VCaP (cell line): Measurements from ENCODE around the gene KCNJ6.
A peak's percentile ranks its signal among the peaks of the same experiment; 100 is the strongest.

ENCODE experiments used
- H3K27ac ChIP-seq: fragments of 450-650 bp; 2 replicates; pipeline ENCODE4 v1.5.1; 2017
- TF ChIP-seq, protein P1 (sequence below): fragments of 450-650 bp; conservative IDR thresholded peaks from 2 replicates; pipeline ENCODE4 v1.5.1; 2017; ENCODE audit warnings: mild to moderate bottlenecking, moderate library complexity

The KCNJ6 gene

DNA sequence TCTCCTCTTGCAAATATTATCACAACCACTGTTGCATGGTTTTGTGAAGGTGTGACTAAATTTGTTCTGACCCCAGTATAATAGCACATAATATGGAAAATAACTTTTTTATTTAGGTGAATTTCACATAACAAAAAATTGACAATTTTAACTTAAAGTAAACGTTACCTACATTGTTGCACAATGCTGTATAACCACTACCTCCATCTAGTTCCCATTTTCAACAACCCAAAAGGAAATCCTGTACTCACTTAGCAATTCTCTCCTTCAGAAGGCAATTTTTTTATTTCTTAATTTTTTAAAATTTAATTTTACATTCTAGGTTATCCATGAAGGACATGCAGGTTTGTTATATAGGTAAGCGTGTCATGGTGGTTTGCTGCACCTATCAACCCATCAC is 95.2 kb downstream of the KCNJ6 start:
- no peak overlapping the region for H3K27ac ChIP-seq
- TF ChIP-seq, protein P1, sequence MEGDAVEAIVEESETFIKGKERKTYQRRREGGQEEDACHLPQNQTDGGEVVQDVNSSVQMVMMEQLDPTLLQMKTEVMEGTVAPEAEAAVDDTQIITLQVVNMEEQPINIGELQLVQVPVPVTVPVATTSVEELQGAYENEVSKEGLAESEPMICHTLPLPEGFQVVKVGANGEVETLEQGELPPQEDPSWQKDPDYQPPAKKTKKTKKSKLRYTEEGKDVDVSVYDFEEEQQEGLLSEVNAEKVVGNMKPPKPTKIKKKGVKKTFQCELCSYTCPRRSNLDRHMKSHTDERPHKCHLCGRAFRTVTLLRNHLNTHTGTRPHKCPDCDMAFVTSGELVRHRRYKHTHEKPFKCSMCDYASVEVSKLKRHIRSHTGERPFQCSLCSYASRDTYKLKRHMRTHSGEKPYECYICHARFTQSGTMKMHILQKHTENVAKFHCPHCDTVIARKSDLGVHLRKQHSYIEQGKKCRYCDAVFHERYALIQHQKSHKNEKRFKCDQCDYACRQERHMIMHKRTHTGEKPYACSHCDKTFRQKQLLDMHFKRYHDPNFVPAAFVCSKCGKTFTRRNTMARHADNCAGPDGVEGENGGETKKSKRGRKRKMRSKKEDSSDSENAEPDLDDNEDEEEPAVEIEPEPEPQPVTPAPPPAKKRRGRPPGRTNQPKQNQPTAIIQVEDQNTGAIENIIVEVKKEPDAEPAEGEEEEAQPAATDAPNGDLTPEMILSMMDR, result no peak

DNA sequence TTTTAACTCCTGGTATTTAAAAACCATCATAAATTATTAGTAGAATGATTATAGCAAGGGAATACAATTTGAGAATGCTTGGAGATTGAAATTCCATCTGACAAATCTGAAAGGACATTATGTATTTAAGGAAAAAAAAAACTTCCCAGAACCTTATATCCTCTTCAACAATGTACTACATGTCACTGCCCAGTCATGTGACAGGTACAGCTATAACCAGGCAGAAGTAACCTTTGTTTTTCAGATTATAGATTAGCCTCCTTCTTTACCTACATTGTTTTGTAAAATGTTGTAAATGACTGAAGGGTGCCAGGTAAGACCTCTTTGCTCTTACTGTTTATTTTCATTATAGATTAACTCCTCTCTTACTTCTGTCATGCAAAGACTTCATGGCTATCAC is 96.9 kb downstream of the KCNJ6 start:
- TF ChIP-seq, protein P1, result no peak
- H3K27ac ChIP-seq, result peak overlapping the region; percentile 9; the same call in 1 of the 2 replicates

DNA sequence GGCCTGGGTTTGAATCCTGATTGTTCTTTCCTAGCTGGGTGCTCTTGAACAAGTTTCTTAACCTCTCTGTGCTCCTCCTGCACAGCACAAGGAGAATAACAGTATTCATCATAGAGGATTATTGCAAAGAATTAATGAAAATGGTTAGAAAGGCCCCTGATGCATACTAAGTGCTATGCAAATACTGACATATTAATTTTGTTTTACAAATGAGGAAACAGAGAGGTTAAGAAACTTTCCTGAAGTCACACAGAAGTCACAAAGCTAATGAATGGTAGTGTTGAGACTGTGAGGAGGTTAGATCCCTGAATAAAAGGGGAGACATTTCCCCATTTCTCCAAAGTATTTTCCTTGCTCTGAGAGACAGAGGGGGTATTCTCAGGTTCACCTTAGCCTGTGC is 99.0 kb downstream of the KCNJ6 start:
- H3K27ac ChIP-seq, result no peak overlapping the region
- TF ChIP-seq, protein P1, result no peak

DNA sequence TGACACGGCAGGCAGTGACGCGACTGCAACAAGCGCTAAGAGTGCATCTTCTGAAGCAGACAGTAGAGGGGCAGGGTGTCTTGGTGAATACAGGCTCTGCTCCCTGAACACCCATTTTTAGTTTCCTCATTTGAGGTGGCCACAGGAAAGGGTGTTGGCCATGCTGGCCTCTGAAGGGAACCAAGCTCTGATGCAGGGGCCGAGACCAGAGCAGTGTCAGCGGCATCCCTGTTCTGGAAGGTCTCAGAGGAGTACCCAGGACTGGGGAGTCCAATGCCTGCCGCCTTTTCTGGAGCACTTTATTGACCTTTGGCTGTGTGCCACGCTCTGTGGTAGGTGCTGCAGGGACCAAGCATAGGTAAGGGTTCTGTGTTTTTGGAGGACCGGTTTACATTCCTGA is 100.4 kb downstream of the KCNJ6 start:
- TF ChIP-seq, protein P1, result no peak
- H3K27ac ChIP-seq, result no peak overlapping the region

DNA sequence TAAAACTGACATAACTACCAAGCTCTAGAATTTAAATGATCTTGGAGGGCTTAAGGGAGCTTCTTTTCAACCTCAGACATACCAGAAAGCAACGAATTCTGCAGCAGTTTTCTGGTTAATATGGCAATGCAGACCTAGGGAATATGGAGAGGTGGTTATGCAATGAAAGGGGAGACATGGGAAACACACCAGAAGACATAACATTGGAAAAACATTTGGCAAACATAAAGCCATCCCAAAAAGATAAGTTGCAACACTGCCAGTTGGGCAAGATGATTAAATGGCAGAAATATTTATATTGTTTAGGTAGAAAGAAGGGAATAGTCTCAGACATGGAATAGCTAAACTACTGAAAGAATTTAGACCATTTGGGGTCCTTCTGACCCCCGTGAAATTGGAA is 104.5 kb downstream of the KCNJ6 start:
- H3K27ac ChIP-seq, result no peak overlapping the region
- TF ChIP-seq, protein P1, result no peak

DNA sequence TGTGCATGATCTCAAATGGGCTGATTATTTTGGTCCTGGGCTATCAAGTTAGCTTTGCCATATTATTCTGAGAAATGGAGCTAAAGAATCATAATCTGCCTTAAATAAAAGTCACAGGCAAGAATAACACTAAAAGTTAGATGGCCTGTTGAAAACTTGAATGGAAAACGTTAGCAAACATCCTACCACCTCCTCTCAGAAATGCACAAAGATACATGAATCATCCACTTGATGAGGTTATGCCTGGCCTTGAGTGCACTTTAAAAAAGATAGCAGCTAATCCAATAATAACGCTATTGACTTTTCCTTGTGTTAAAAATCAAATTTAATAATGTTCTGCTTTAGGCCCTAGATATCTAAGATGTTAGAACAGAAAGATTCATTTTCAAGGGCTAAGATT is 108.0 kb downstream of the KCNJ6 start:
- H3K27ac ChIP-seq, result no peak overlapping the region
- TF ChIP-seq, protein P1, result no peak

DNA sequence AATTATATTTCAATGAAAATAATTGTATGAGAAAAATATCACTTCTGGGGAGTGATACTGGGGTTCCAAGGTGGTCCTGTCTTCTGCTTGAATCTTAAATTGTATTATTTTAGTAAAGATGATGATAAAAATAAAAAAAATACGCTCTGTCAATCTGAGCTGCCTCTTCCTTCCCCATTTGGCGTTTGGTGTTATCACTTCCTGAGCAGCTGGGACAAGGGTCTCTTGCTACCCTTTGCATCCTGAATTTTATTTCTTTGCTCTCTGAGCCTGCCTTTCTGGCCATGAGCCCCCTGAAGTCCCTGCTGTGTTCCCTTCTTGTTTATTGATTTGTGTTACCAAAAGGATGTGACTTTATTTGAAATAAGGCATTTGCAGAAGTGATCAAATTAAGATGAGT is 111.0 kb downstream of the KCNJ6 start:
- TF ChIP-seq, protein P1, result no peak

DNA sequence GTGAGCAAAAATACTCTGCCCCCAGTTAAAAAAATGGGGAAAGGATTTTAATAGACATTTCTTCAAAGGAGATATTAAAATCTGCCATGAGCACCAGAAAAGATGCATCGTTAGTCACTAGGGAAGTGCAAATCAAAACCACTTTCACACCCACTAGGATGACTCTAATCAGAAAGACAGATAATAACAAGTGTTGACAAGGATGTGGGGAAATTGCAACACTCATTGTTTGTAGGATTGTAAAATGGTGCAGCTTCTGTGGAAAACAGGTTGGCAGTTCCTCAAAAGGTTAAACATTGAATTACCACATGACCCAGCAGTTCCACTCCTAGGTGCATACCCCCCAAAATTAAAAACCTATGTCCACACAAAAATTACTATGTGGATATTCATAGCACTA is 112.3 kb downstream of the KCNJ6 start:
- TF ChIP-seq, protein P1, result no peak
- H3K27ac ChIP-seq, result no peak overlapping the region

More for the DNA sequence above, 111.0 kb downstream of the KCNJ6 start:
- H3K27ac ChIP-seq, result no peak overlapping the region
